H1 (cell line): ENCODE data around the gene AQP7. TPM values are rescaled to one million over a fixed set of nuclear protein-coding genes. Genes with fewer than 3 reads are reported as not detected.

Experiments
- E2F6 ChIP-seq: IDR thresholded peaks from 2 replicates; pipeline ENCODE4 v1.6.1; 2012; ENCODE audit warnings: inconsistent platforms
- KDM1A ChIP-seq: fragments of 200-600, 300-600 bp; sonication (generic); IDR thresholded peaks from 2 replicates; pipeline ENCODE4 v1.7.1; 2016; ENCODE audit warnings: mild to moderate bottlenecking, low read length, borderline replicate concordance
- POLR2A ChIP-seq, 2 experiments: IDR thresholded peaks; 1 replicate in 1 of 2; 2 replicates in 1 of 2; pipeline ENCODE4 v1.6.1; 2011; ENCODE audit warnings: low read depth in 2 of 2, low read length in 2 of 2, mild to moderate bottlenecking in 2 of 2; ENCODE audit errors: control extremely low read depth in 1 of 2
- POU5F1 ChIP-seq: IDR thresholded peaks from 2 replicates; pipeline ENCODE4 v1.6.1; 2011; ENCODE audit warnings: low read depth, mild to moderate bottlenecking, low read length, moderate library complexity
- TBP ChIP-seq: IDR thresholded peaks from 2 replicates; pipeline ENCODE4 v1.6.1; 2011; ENCODE audit warnings: low read depth, low read length, improper control_type of control experiment
- YY1 ChIP-seq: IDR thresholded peaks from 2 replicates; pipeline ENCODE4 v1.6.1; 2011; ENCODE audit warnings: low read depth, mild to moderate bottlenecking, low read length
- ZNF274 ChIP-seq: IDR thresholded peaks from 2 replicates; pipeline ENCODE4 v1.7.0; 2012; ENCODE audit warnings: low read length, borderline replicate concordance; ENCODE audit errors: extremely low read depth
- polyA plus RNA-seq, 7 experiments: library from polyadenylated mRNA; depleted of rRNA in 3 of 7; stranded (reverse) in 5 of 7; unstranded in 2 of 7; fragments of >200 nt in 5 of 7; fragments of 200-250 nt in 2 of 7; gene quantifications; 1 replicate in 5 of 7; 2 replicates in 1 of 7; 4 replicates in 1 of 7; pipeline versions ENCODE4 v1.2.1 to v1.2.3, GENCODE V29; 2011 to 2013; ENCODE audit warnings: missing spikeins in 2 of 7, mixed read lengths in 2 of 7
- total RNA-seq: library from RNA; stranded (reverse); fragmentation: NEBNext Ultra II Directional; extraction: Animal tissue kit (Norgen Biotek cat#: 25700); gene quantifications from 2 replicates; pipeline ENCODE4 v1.2.1, GENCODE V29; 2021
- TF ChIP-seq, protein P1 (sequence below): fragments of 300-600 bp; sonication (generic); IDR thresholded peaks from 2 replicates; pipeline ENCODE4 v1.7.1; 2012; ENCODE audit warnings: low read length, moderate library complexity, mild to moderate bottlenecking, inconsistent platforms; ENCODE audit not compliant: insufficient replicate concordance
- TF ChIP-seq, protein P2 (sequence below), 3 experiments: IDR thresholded peaks; 1 replicate in 2 of 3; 2 replicates in 1 of 3; pipeline versions ENCODE4 v1.5.1 to v1.6.1; 2011; ENCODE audit warnings: low read length in 3 of 3, mild to moderate bottlenecking in 3 of 3, inconsistent platforms in 2 of 3, low read depth in 1 of 3, moderate library complexity in 1 of 3; ENCODE audit not compliant: insufficient read depth in 1 of 3; ENCODE audit errors: control extremely low read depth in 1 of 3

AQP7 gene
- total and polyA plus RNA-seq, 2 of the 8 experiments (the other 6 are each of a cell fraction or from before 2014, with no cell fraction given) = not detected

GRCh38 chr9:33374190-33374589 is 28.2 kb downstream of the AQP7 start (continued):
- TF ChIP-seq, protein P1, sequence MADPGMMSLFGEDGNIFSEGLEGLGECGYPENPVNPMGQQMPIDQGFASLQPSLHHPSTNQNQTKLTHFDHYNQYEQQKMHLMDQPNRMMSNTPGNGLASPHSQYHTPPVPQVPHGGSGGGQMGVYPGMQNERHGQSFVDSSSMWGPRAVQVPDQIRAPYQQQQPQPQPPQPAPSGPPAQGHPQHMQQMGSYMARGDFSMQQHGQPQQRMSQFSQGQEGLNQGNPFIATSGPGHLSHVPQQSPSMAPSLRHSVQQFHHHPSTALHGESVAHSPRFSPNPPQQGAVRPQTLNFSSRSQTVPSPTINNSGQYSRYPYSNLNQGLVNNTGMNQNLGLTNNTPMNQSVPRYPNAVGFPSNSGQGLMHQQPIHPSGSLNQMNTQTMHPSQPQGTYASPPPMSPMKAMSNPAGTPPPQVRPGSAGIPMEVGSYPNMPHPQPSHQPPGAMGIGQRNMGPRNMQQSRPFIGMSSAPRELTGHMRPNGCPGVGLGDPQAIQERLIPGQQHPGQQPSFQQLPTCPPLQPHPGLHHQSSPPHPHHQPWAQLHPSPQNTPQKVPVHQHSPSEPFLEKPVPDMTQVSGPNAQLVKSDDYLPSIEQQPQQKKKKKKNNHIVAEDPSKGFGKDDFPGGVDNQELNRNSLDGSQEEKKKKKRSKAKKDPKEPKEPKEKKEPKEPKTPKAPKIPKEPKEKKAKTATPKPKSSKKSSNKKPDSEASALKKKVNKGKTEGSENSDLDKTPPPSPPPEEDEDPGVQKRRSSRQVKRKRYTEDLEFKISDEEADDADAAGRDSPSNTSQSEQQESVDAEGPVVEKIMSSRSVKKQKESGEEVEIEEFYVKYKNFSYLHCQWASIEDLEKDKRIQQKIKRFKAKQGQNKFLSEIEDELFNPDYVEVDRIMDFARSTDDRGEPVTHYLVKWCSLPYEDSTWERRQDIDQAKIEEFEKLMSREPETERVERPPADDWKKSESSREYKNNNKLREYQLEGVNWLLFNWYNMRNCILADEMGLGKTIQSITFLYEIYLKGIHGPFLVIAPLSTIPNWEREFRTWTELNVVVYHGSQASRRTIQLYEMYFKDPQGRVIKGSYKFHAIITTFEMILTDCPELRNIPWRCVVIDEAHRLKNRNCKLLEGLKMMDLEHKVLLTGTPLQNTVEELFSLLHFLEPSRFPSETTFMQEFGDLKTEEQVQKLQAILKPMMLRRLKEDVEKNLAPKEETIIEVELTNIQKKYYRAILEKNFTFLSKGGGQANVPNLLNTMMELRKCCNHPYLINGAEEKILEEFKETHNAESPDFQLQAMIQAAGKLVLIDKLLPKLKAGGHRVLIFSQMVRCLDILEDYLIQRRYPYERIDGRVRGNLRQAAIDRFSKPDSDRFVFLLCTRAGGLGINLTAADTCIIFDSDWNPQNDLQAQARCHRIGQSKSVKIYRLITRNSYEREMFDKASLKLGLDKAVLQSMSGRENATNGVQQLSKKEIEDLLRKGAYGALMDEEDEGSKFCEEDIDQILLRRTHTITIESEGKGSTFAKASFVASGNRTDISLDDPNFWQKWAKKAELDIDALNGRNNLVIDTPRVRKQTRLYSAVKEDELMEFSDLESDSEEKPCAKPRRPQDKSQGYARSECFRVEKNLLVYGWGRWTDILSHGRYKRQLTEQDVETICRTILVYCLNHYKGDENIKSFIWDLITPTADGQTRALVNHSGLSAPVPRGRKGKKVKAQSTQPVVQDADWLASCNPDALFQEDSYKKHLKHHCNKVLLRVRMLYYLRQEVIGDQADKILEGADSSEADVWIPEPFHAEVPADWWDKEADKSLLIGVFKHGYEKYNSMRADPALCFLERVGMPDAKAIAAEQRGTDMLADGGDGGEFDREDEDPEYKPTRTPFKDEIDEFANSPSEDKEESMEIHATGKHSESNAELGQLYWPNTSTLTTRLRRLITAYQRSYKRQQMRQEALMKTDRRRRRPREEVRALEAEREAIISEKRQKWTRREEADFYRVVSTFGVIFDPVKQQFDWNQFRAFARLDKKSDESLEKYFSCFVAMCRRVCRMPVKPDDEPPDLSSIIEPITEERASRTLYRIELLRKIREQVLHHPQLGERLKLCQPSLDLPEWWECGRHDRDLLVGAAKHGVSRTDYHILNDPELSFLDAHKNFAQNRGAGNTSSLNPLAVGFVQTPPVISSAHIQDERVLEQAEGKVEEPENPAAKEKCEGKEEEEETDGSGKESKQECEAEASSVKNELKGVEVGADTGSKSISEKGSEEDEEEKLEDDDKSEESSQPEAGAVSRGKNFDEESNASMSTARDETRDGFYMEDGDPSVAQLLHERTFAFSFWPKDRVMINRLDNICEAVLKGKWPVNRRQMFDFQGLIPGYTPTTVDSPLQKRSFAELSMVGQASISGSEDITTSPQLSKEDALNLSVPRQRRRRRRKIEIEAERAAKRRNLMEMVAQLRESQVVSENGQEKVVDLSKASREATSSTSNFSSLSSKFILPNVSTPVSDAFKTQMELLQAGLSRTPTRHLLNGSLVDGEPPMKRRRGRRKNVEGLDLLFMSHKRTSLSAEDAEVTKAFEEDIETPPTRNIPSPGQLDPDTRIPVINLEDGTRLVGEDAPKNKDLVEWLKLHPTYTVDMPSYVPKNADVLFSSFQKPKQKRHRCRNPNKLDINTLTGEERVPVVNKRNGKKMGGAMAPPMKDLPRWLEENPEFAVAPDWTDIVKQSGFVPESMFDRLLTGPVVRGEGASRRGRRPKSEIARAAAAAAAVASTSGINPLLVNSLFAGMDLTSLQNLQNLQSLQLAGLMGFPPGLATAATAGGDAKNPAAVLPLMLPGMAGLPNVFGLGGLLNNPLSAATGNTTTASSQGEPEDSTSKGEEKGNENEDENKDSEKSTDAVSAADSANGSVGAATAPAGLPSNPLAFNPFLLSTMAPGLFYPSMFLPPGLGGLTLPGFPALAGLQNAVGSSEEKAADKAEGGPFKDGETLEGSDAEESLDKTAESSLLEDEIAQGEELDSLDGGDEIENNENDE = no peak
- TF ChIP-seq ZNF274 (no peak), TBP (no peak), E2F6 (no peak), POLR2A (IDR thresholded peaks at IDR 0.05; ENCODE audit: control extremely low read depth in 1 of 2, low read depth in 2 of 2, low read length in 2 of 2) (no peak), POU5F1 (no peak), KDM1A (no peak), YY1 (no peak)
- TF ChIP-seq, protein P2, sequence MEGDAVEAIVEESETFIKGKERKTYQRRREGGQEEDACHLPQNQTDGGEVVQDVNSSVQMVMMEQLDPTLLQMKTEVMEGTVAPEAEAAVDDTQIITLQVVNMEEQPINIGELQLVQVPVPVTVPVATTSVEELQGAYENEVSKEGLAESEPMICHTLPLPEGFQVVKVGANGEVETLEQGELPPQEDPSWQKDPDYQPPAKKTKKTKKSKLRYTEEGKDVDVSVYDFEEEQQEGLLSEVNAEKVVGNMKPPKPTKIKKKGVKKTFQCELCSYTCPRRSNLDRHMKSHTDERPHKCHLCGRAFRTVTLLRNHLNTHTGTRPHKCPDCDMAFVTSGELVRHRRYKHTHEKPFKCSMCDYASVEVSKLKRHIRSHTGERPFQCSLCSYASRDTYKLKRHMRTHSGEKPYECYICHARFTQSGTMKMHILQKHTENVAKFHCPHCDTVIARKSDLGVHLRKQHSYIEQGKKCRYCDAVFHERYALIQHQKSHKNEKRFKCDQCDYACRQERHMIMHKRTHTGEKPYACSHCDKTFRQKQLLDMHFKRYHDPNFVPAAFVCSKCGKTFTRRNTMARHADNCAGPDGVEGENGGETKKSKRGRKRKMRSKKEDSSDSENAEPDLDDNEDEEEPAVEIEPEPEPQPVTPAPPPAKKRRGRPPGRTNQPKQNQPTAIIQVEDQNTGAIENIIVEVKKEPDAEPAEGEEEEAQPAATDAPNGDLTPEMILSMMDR (IDR thresholded peaks at IDR 0.05; ENCODE audit: control extremely low read depth in 1 of 3, insufficient read depth in 1 of 3, low read depth in 1 of 3, low read length in 3 of 3) = no peak
